MV-4-11 (cell line): ENCODE data around the gene NR2C2AP.

ENCODE experiments used
- DNase-seq: peaks from one replicate; lab custom pipeline; 2025; lab: John Stamatoyannopoulos, UW

The NR2C2AP gene

DNA sequence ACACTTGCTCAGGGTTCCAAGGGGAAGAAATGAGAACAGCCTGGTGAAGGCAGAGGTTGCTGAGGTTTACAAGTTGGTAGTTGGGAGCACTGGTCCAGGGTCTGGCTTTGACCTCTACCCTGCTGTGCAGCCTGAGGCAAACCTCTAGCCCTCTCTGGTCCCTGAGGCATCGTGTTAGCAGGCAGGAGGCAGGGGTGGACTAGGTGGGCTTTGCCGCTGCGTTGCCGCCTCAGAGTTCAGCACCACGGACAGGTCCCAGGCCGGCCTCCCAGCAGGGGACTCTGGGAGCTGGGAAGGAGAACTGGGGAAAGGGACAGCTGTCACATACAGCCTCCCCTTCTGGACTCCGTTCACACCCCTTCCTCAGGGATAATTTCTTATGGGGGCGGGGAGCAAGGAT, 11.7 kb upstream of the NR2C2AP start:
- peak; percentile 34 for DNase-seq

DNA sequence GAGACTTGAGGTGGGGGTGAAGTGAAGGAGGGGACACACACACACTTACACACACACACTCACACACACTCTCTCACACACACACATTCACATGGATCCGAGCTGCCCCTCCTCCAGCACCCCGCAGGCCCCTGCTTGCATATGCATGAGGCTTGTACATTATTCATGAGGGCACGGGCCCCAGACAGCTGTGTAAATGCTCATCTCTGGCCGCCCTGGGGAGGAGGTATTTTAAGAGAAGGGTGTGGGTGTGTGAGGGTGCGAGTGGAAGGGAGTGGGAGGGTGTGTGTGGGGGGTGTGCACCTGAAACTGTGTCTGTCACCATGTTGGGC, 10.9 kb upstream of the NR2C2AP start:
- no peak for DNase-seq

GRCh38 chr19:19213426-19214158, 10.4 kb upstream of the NR2C2AP start:
- no peak for DNase-seq

- DNase-seq = no peak
Measured at GRCh38 chr19:19212916-19213315, 9.7 kb upstream of the NR2C2AP start.

DNA sequence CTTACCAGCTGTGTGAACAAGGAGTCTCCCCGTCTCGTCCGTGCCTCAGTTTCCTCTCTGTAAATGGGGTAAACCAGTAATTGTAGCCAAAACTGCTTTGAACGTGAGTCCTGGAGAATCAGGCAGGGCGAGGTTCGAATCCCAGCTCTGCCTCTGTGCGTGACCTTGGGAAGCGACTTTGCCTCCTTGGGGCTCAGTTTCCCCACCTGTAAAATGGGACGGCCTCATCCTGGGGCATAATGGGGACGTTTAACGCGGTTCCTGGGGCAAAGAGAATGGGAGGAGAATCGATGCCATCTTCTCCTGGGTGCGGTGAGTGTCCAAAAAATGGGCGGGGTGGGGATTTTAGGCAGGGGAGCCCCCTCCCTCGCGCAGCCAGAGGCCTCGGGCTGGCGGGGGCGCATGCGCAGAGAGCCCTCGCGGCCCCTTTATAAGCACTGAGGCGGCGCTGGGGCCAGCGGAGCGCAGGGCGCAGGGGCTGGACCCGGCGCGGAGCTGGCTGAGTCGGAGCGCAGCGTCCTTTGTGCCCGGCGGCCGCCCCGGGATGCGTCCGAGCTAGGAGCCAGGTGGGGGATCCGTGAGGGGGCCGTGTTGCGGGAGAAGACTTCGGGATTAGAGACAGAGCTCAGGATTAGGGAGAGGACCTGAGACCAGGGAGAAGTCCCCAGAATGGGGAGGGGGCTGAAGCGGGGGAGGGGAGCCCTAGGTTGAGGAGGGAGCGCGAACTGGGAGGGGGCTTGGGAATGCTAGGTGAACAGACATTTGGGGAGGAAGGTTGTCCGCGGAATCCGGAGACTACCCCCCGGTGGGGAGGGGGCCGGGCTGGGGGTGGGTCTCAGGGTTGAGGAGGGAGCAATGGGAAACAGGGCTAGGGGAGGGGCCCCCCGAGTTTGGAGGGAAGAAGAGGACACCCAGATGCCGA, 8.5 kb upstream of the NR2C2AP start, which contains the start of gene NCAN:
NCAN (plus strand) TSS at position 460 of the 922 bp plus-strand sequence. CDS start 4,996 bp downstream, outside the sequence.
- no peak for DNase-seq

- no peak for DNase-seq
Measured at GRCh38 chr19:19209372-19209771, 6.2 kb upstream of the NR2C2AP start.

DNA sequence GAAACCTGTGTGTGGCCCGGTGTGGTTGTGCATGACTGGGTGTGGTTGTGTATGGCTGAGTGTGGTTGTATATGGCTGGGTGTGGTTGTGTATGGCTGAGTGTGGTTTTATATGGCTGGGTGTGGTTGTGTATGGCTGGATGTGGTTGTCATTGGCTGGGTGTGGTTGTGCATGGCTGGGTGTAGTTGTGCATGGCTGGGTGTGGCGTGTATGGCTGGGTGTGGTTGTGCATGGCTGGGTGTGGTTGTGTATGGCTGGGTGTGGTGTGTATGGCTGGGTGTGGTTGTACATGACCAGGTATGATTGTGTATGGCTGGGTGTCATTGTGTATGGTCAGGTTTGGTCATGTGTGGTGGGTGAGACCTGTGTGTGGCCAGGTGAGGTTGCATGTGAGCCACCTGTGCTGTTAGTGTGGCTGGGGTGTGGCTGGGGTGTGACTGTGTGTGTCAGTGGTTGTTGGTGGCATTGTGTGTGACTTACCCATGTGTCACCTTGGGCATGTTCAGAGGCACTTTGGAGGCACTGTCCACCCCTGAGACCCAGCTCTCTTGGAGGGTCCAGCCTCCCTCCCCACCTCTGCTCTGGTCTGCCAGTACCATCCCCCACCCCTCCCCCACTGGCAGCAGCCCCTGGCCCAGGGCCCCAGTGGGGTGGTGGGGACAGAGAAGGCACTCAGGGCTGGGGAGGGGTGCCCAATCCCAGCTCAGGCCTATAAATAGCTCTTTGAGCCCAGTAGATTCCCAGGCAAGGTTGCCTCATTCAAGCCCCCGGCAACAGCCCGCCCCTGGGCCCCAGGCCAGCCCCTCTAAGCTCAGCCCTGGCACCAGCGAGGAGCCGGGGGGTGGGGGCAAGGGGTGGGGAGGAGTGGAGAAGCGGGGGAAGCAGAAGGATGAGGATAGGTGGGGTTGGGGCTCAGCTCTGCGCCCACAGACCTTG, 4.7 kb upstream of the NR2C2AP start:
- DNase-seq = no peak

DNA sequence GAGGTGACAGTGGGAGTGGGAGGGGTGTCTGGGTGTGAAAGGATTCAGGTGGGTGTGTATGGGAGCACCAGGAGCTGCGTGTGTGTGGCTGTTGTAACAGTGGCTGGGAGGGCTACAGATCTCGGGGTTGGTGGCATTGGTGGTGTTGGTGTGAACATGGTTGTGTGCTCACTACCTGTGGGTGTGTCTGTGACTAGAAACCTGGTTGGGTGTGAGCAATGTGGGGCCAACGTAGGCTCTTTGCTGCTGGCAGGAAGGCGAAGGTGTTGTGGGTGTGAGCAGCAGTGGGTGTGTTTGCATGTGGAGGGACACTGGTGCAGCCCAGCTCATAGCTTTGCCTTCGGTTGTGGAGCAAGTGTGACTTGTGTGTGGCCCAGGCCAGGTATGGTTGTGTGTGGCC, 3.7 kb upstream of the NR2C2AP start:
- no peak for DNase-seq

GRCh38 chr19:19205416-19206410, 2.5 kb upstream of the NR2C2AP start:
- DNase-seq = no peak

DNA sequence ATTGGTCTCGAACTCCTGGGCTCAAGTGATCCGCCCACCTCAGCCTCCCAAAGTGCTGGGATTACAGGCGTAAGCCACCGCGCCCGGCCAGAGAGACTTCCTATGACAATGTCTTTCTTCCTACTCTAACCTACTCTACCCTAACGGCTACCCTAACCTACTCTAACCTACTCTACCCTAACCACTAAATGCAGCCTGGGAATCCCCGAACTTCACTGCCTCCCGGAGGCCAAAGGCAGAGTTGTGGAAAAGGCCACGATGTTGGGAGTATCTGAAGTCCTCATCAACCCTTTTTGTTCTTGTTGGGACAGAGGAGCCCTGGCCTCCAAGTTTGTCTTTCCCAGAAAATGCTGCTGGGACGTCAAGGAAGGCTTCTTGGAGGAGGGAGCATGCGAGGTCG, 967 bp upstream of the NR2C2AP start:
- DNase-seq = no peak

DNA sequence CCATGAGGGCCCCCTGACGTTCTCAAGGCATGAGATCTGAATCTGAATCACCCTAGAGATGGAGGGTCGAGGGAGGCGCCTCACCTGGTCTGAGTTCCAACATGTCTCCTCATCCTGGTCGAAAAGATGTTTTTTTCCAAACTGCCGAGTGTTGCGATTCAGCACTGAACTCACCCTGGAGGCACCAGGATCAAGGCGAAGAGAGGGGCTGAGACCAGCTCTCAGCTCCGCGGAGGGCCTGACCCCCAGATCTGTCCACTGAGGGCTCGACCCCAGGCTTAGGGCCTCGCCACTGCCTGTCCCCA, 555 bp downstream of the NR2C2AP start:
- no peak for DNase-seq

GRCh38 chr19:19201697-19202630, 1.2 kb downstream of the NR2C2AP start:
- DNase-seq = no peak

DNA sequence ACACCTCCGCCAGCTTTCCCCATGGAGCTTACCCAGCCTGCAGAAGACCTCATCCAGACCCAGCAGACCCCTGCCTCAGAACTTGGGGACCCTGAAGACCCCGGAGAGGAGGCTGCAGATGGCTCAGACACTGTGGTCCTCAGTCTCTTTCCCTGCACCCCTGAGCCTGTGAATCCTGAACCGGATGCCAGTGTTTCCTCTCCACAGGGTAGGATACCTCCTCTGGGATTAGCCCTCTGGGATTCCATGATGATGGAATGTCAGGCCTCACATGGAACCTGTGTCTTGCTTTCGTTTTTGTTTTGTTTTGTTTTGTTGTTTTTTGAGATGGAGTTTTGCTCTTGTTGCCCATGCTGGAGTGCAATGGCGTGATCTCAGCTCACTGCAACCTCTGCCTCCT, 9.3 kb downstream of the NR2C2AP start:
- DNase-seq = no peak

DNA sequence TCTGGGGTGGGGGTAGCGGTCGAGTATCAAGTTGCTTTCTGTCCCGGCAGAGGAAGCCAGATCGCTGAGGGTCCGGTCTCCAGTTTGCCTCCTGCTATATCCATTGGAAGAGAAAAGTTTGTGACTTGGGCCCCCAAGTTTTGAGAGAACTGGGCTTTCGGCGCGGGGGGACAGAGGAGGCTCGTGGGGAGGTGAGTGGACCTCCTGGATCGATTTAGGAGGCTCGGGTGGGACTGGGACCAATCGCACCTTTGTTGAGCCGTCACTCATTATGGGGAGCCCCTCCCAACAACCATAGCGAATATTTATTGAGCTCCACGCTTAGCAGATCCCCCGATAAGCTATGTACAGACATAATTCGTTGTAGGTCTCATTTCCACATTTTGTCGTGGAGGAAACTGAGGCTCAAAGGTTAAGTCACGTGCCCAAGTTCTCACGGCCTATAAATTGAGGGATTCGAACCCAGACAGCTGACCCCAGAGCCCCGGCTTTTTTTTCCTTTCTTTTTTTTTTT, 10.2 kb downstream of the NR2C2AP start:
- DNase-seq = no peak

GRCh38 chr19:19192078-19192882, 10.9 kb downstream of the NR2C2AP start, which contains the start of the genes BORCS8 and RFXANK:
BORCS8 (minus strand) TSS chr19:19192152; CDS start chr19:19192117, 35 bp downstream.
RFXANK (plus strand) TSS chr19:19192258; CDS start chr19:19193947, 1,689 bp downstream.
- peak; percentile 100 for DNase-seq

- no peak for DNase-seq
Measured at GRCh38 chr19:19191768-19192077, 11.5 kb downstream of the NR2C2AP start.

DNA sequence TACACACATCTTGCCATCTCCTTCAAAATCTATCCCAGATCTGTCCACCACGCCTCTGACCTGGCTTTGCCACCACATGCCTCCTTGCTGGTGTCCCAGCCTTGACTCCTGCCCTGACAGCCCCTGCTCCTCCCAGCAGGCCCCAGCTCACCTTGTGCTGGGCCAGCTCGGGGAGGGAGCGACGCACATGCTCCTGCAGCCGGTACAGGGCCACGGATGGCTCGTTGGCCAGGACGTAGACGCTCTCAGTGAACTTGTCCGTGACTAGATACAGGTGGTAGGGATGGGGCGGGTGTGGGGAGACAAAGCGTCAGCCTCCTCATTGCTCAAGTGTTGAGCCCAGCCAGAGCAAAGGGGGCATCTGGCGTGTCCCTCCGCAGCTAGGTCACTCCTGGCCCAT, 16.5 kb downstream of the NR2C2AP start:
- no peak for DNase-seq

DNA sequence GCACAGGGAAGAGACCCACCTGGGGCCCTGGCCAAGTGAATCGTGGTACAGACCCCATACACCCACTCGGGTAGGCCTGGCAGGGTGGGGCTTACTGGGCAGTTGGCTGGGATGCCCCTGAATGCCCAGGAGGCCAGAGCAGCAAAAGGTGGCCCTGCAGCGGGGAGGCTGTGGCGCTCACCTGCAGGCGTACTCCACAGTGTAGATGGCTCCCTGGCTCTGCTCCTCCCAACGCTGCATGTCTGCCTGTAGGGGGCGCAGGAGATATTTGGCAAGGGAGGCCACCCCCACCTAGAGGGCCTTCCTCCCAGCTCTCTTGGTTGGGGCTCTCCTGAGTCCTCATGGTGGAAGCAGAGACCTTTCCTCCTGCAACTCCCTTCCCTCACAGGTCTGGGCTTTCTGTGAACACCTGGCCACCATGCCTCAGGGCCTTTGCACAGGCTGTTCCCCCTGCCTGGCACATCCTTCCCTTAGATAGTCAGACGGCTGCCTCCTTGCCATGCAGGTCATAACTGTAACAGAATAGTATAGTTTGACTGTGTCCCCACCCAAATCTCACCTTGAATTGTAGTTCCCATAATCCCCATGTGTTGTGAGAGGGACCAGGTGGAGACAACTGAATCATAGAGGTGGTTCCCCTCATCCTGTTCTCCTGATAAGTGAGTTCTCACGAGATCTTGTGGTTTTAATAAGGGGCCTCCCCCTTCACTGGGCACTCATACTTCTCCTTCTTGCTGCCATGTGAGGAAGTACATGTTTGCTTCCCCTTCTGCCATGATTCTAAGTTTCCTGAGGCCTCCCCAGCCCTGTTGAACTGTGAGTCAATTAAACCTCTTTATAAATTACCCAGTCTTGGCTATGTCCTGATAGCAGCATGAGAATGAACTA, 17.1 kb downstream of the NR2C2AP start:
- peak; percentile 98 for DNase-seq
